ENCODE data around the gene CCDC15. TPM values are rescaled to one million over a fixed set of nuclear protein-coding genes. Genes with fewer than 3 reads are reported as not detected.

CCDC15 gene
- total and polyA plus RNA-seq, 2 experiments from 2014 or later, result 2.2 TPM

DNA sequence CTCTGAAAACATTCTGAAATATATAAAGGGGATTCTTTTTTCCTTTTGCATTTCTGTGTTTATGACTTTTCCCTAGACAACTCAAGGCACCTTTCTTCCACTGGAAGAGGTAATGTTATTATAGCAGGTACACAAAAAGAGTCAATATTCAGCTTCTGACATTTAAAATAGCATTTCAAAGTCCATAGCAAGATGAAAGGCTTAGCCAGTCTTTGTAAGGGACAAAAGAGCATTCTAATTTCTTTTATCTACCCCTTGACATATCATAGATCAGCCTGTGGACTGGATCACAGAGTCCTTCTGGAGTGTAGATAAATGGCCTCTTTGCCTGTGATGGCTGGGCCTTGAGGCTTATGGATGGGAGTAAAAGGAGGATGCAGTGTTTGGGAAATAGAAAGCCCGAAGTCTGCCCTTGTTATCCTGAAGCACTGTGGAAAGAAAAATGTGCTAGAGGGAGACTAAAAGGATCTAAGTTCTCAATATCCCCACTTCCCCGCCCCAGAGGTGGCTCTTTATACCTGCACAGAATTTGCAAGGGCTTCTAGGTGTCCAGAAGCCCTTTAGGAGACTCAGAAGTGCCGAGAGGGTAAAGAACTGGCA lies 16.6 kb upstream of the CCDC15 start:
- H3K36me3 ChIP-seq, result no peaks in the 10 kb centered on the region
- H3K4me1 ChIP-seq (ENCODE audit: low read depth), result no peaks in the 10 kb centered on the region
- no peak overlapping the region for H3K27ac ChIP-seq
- H3K27me3 ChIP-seq, result peaks cover 8% of the 10 kb centered on the region
- H3K4me3 ChIP-seq, result no peak overlapping the region
- TF ChIP-seq, protein P1, sequence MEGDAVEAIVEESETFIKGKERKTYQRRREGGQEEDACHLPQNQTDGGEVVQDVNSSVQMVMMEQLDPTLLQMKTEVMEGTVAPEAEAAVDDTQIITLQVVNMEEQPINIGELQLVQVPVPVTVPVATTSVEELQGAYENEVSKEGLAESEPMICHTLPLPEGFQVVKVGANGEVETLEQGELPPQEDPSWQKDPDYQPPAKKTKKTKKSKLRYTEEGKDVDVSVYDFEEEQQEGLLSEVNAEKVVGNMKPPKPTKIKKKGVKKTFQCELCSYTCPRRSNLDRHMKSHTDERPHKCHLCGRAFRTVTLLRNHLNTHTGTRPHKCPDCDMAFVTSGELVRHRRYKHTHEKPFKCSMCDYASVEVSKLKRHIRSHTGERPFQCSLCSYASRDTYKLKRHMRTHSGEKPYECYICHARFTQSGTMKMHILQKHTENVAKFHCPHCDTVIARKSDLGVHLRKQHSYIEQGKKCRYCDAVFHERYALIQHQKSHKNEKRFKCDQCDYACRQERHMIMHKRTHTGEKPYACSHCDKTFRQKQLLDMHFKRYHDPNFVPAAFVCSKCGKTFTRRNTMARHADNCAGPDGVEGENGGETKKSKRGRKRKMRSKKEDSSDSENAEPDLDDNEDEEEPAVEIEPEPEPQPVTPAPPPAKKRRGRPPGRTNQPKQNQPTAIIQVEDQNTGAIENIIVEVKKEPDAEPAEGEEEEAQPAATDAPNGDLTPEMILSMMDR (IDR thresholded peaks at IDR 0.05; ENCODE audit: low read depth, low read length), result no peak
- no peaks in the 10 kb centered on the region for H3K9me3 ChIP-seq (ENCODE audit: low read depth)
- DNase-seq (ENCODE audit: low read depth in 1 of 2, low spot score in 1 of 2), result no peak

DNA sequence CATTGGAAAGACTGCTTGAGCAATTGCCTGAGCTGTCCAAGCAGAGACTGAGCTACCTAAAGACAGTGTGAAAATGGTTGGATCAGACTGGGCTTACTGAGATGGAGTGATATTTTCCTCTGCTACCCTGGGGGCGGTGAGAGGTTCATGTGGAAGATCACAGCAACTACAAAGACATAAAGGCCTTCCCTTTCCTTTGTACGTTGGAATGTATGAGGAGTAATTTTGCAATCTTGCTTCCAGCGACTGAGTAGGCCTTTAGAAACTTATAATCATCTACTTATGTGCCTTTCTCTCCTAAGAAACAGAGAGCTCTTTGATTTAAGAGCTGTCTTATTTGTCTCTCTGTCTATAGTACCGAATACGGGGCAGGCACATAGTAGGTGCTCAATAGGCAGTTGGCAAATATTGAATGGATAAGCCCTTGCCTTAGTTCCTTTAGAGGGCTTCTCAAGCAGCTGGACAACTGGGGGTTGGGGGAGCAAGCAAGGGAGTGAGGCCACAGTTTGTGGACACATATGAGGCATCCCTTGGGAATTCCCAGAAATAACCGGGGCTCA lies 15.7 kb upstream of the CCDC15 start:
- no peak for DNase-seq (ENCODE audit: low read depth in 1 of 2, low spot score in 1 of 2)
- no peak overlapping the region for H3K27ac ChIP-seq
- H3K27me3 ChIP-seq, result peaks cover 8% of the 10 kb centered on the region
- H3K4me3 ChIP-seq, result no peak overlapping the region
- no peaks in the 10 kb centered on the region for H3K36me3 ChIP-seq
- H3K9me3 ChIP-seq (ENCODE audit: low read depth), result no peaks in the 10 kb centered on the region
- TF ChIP-seq, protein P1 (IDR thresholded peaks at IDR 0.05; ENCODE audit: low read depth, low read length), result no peak
- no peaks in the 10 kb centered on the region for H3K4me1 ChIP-seq (ENCODE audit: low read depth)

DNA sequence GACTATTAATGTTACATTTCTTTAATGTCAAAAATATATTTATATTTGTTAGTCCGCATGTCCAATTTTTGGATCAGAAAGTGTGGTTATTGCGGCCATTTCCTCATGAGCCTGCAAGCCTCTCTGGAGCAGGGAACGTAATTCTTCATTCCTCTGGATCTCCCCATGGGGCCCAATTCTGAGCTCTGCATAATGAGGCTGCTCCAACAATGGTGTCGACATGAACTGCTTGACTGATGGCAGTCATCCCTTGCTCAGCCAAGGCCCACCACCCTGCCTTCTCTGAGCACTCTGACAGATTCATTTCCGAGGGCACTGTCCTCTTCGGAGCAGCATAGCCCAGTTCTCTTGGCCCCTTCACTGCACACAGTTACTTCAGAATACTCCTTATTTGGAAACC lies 15.0 kb upstream of the CCDC15 start:
- H3K36me3 ChIP-seq, result no peaks in the 10 kb centered on the region
- no peak overlapping the region for H3K27ac ChIP-seq
- TF ChIP-seq, protein P1 (IDR thresholded peaks at IDR 0.05; ENCODE audit: low read depth, low read length), result no peak
- no peak overlapping the region for H3K4me3 ChIP-seq
- no peaks in the 10 kb centered on the region for H3K9me3 ChIP-seq (ENCODE audit: low read depth)
- H3K27me3 ChIP-seq, result peaks cover 8% of the 10 kb centered on the region
- no peak for DNase-seq (ENCODE audit: low read depth in 1 of 2, low spot score in 1 of 2)
- no peaks in the 10 kb centered on the region for H3K4me1 ChIP-seq (ENCODE audit: low read depth)

DNA sequence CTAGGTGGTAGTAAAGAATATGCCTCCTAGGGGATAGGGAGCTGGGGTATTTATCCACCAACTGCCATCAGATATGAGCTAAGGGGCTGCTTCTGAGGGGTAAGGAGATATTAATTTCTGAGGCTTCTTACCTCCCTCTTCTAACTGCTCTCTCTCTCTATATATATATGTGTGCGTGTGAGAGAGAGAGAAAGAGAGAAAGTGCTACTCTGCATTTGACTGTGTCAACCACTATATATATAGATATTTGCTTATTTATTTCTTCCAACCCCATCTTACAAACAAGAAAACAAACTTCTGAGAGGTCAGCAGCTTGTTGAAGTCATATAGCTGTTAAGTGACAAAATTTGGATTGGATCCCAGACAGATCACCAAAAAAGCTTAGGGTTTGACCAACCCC lies 12.3 kb upstream of the CCDC15 start:
- Histone ChIP-seq H3K9me3 (ENCODE audit: low read depth) (no peaks in the 10 kb centered on the region), H3K27me3 (peaks cover 1% of the 10 kb centered on the region), H3K4me3 (no peak overlapping the region), H3K4me1 (ENCODE audit: low read depth) (no peaks in the 10 kb centered on the region), H3K27ac (no peak overlapping the region), H3K36me3 (no peaks in the 10 kb centered on the region)
- DNase-seq (ENCODE audit: low read depth in 1 of 2, low spot score in 1 of 2), result no peak
- TF ChIP-seq, protein P1 (IDR thresholded peaks at IDR 0.05; ENCODE audit: low read depth, low read length), result no peak

DNA sequence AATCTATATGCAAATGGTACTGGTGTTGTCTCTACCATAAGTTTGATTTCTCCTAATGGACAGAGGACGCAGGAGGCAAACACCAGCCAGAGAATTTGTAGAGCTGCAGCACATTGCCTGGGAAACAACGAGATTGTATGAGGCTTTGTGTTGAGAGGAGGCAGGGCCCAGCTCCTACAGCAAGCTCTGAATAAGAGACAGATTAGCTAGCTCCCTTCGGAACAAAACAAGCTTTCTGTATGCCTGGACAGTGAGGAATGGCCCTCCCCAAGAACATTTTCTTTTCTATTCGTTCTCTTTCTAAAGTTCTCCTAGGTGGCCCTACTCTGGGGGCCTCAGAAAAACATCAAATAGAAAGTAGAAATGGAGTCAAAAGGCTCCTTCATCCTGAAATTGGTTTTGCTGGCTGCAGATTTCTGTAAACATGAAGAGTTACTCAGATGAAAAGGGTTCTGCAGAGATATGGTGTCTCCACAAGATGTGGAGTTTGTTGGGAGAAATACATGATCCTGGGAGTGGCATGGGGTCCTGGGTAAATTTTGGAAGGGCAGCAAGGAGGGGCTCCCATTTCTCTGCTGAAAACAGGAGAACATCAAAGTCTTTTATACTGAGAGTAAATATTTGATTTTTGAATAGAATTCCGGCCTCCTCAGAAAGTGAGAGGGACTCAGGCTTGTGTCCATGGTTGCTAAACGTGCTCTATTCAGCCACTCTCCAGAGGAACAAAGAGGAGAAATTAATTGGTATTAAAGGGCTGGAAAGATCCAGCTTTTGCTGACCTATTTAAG lies 11.3 kb upstream of the CCDC15 start:
- DNase-seq (ENCODE audit: low read depth in 1 of 2, low spot score in 1 of 2), result no peak
- TF ChIP-seq, protein P1 (IDR thresholded peaks at IDR 0.05; ENCODE audit: low read depth, low read length), result no peak

More for the DNA sequence above, 11.3 kb upstream of the CCDC15 start:
- H3K36me3 ChIP-seq, result no peaks in the 10 kb centered on the region
- no peak overlapping the region for H3K4me3 ChIP-seq
- no peaks in the 10 kb centered on the region for H3K27me3 ChIP-seq
- H3K9me3 ChIP-seq (ENCODE audit: low read depth), result no peaks in the 10 kb centered on the region
- H3K27ac ChIP-seq, result no peak overlapping the region
- no peaks in the 10 kb centered on the region for H3K4me1 ChIP-seq (ENCODE audit: low read depth)

Measured in cardiac muscle cell (in vitro differentiated cells and primary cell).